ENCODE data around the gene ASRGL1. TPM values are rescaled to one million over a fixed set of nuclear protein-coding genes. Genes with fewer than 3 reads are reported as not detected.
"Not testable (repeated sequence)": the region's sequence is repeated elsewhere in the genome, so short reads cannot be mapped to it uniquely, and the experiment has no call there.

ASRGL1 gene
- polyA plus RNA-seq (2013, experiment 1 of 2; ENCODE audit: insufficient read length) = 1.5 TPM
- 1.9 TPM for polyA plus RNA-seq (2013, experiment 2 of 2; ENCODE audit: insufficient read length)

- peak; percentile 34 for DNase-seq
These were observed at the start of gene ASRGL1 for GRCh38 chr11:62337303-62338181. ASRGL1 (plus strand) TSS chr11:62337448; CDS start chr11:62337978, 530 bp downstream.

- DNase-seq = peak; percentile 24
These were observed 41.7 kb upstream of the ASRGL1 start for GRCh38 chr11:62295504-62295903.

GRCh38 chr11:62298975-62299374 is 38.3 kb upstream of the ASRGL1 start, which contains the start of gene SCGB1D4:
SCGB1D4 (minus strand) TSS chr11:62299075; CDS start chr11:62299010, 65 bp downstream.
- no peak for DNase-seq

GRCh38 chr11:62306227-62306626 is 31.0 kb upstream of the ASRGL1 start:
- no peak for DNase-seq

- DNase-seq = no peak
These were observed 29.3 kb upstream of the ASRGL1 start for GRCh38 chr11:62307950-62308349.

GRCh38 chr11:62309991-62310390 is 27.3 kb upstream of the ASRGL1 start:
- no peak for DNase-seq

- no peak for DNase-seq
These were observed 21.8 kb upstream of the ASRGL1 start for GRCh38 chr11:62315431-62315830.

- no peak for DNase-seq
These were observed 14.7 kb upstream of the ASRGL1 start for GRCh38 chr11:62322524-62322923.

GRCh38 chr11:62324731-62325556 is 12.3 kb upstream of the ASRGL1 start:
- peak; percentile 2 for DNase-seq

GRCh38 chr11:62325781-62326180 is 11.5 kb upstream of the ASRGL1 start:
- not testable (repeated sequence) for DNase-seq

- DNase-seq = not testable (repeated sequence)
These were observed 10.5 kb upstream of the ASRGL1 start for GRCh38 chr11:62326719-62327118.

- DNase-seq = not testable (repeated sequence)
These were observed 9.7 kb upstream of the ASRGL1 start for GRCh38 chr11:62327541-62327940.

GRCh38 chr11:62331264-62331663 is 6.0 kb upstream of the ASRGL1 start:
- not testable (repeated sequence) for DNase-seq

- no peak for DNase-seq
These were observed 3.5 kb upstream of the ASRGL1 start for GRCh38 chr11:62333768-62334167.

- not testable (repeated sequence) for DNase-seq
These were observed 322 bp upstream of the ASRGL1 start for GRCh38 chr11:62336949-62337302.

- no peak for DNase-seq
These were observed 970 bp downstream of the ASRGL1 start for GRCh38 chr11:62338218-62338617.

- peak; percentile 30 for DNase-seq
These were observed 3.1 kb downstream of the ASRGL1 start for GRCh38 chr11:62340269-62340901.

GRCh38 chr11:62341588-62341987 is 4.3 kb downstream of the ASRGL1 start:
- DNase-seq = no peak

GRCh38 chr11:62343646-62344190 is 6.5 kb downstream of the ASRGL1 start:
- DNase-seq = not testable (repeated sequence)

- DNase-seq = no peak
These were observed 7.0 kb downstream of the ASRGL1 start for GRCh38 chr11:62344210-62344609.

- DNase-seq = no peak
These were observed 8.6 kb downstream of the ASRGL1 start for GRCh38 chr11:62345861-62346260.
